ENCODE data around the gene KLHL30.
"Not testable (repeated sequence)": the region's sequence is repeated elsewhere in the genome, so short reads cannot be mapped to it uniquely, and the experiment has no call there.

Gene KLHL30

GRCh38 chr2:238169048-238169707 lies 30.7 kb downstream of the KLHL30 start:
- Mint-ChIP-seq H3K4me3 (no peak overlapping the region), H3K9me3 (no peaks in the 10 kb centered on the region), H3K27ac (no peak overlapping the region), H3K36me3 (peaks cover 36% of the 10 kb centered on the region), H3K27me3 (peaks cover 21% of the 10 kb centered on the region), H3K4me1 (peaks cover 5% of the 10 kb centered on the region)
- no peak for DNase-seq
- CTCF ChIA-PET: no interaction called here

- H3K36me3 Mint-ChIP-seq: peaks cover 36% of the 10 kb centered on the region
- peak overlapping the region; percentile 30 for H3K27ac Mint-ChIP-seq
- H3K9me3 Mint-ChIP-seq: no peaks in the 10 kb centered on the region
- DNase-seq: no peak
- peaks cover 5% of the 10 kb centered on the region for H3K4me1 Mint-ChIP-seq
- CTCF ChIA-PET: no interaction called here
- H3K27me3 Mint-ChIP-seq: peaks cover 15% of the 10 kb centered on the region
- H3K4me3 Mint-ChIP-seq: no peak overlapping the region
Measured at GRCh38 chr2:238169708-238170251, 31.3 kb downstream of the KLHL30 start.

GRCh38 chr2:238170386-238171071 lies 32.1 kb downstream of the KLHL30 start:
- Mint-ChIP-seq H3K9me3 (no peaks in the 10 kb centered on the region), H3K27ac (peak overlapping the region; percentile 28), H3K4me3 (no peak overlapping the region), H3K36me3 (peaks cover 37% of the 10 kb centered on the region), H3K27me3 (peaks cover 7% of the 10 kb centered on the region), H3K4me1 (no peaks in the 10 kb centered on the region)
- CTCF ChIA-PET: no interaction called here
- DNase-seq: no peak

GRCh38 chr2:238171072-238171431 lies 32.6 kb downstream of the KLHL30 start:
- H3K27ac Mint-ChIP-seq, H3K4me3 Mint-ChIP-seq, CTCF ChIA-PET, H3K27me3 Mint-ChIP-seq, H3K4me1 Mint-ChIP-seq, H3K9me3 Mint-ChIP-seq, DNase-seq: not testable (repeated sequence)
- H3K36me3 Mint-ChIP-seq: peaks cover 40% of the 10 kb centered on the region

- H3K4me3 Mint-ChIP-seq: no peak overlapping the region
- H3K27ac Mint-ChIP-seq: no peak overlapping the region
- no peaks in the 10 kb centered on the region for H3K4me1 Mint-ChIP-seq
- no peaks in the 10 kb centered on the region for H3K9me3 Mint-ChIP-seq
- DNase-seq: no peak
- H3K36me3 Mint-ChIP-seq: peaks cover 45% of the 10 kb centered on the region
- CTCF ChIA-PET: interaction anchor here (0.6 kb wide), 1 partner anchor 314 kb away, joined by 3 read pairs; no protein-coding TSS in a partner anchor
- no peaks in the 10 kb centered on the region for H3K27me3 Mint-ChIP-seq
Measured at GRCh38 chr2:238171575-238172187, 33.2 kb downstream of the KLHL30 start.

- no peaks in the 10 kb centered on the region for H3K4me1 Mint-ChIP-seq
- CTCF ChIA-PET: no interaction called here
- no peaks in the 10 kb centered on the region for H3K27me3 Mint-ChIP-seq
- no peak for DNase-seq
- peak overlapping the region; percentile 45 for H3K27ac Mint-ChIP-seq
- no peaks in the 10 kb centered on the region for H3K9me3 Mint-ChIP-seq
- H3K4me3 Mint-ChIP-seq: no peak overlapping the region
- H3K36me3 Mint-ChIP-seq: peaks cover 51% of the 10 kb centered on the region
Measured at GRCh38 chr2:238172439-238172838, 34.0 kb downstream of the KLHL30 start.

GRCh38 chr2:238173692-238174091 lies 35.2 kb downstream of the KLHL30 start:
- no peak overlapping the region for H3K4me3 Mint-ChIP-seq
- H3K9me3 Mint-ChIP-seq: no peaks in the 10 kb centered on the region
- CTCF ChIA-PET: interaction anchor here (0.8 kb wide), 1 partner anchor 315 kb away, joined by 3 read pairs; no protein-coding TSS in a partner anchor
- DNase-seq: no peak
- H3K4me1 Mint-ChIP-seq: no peaks in the 10 kb centered on the region
- no peak overlapping the region for H3K27ac Mint-ChIP-seq
- H3K27me3 Mint-ChIP-seq: no peaks in the 10 kb centered on the region
- peaks cover 57% of the 10 kb centered on the region for H3K36me3 Mint-ChIP-seq

- H3K36me3 Mint-ChIP-seq: peaks cover 58% of the 10 kb centered on the region
- CTCF ChIA-PET: interaction anchor here (0.6 kb wide), 1 partner anchor 318 kb away, joined by 4 read pairs; no protein-coding TSS in a partner anchor
- no peaks in the 10 kb centered on the region for H3K27me3 Mint-ChIP-seq
- no peak for DNase-seq
- H3K27ac Mint-ChIP-seq: no peak overlapping the region
- no peaks in the 10 kb centered on the region for H3K9me3 Mint-ChIP-seq
- H3K4me3 Mint-ChIP-seq: no peak overlapping the region
- no peaks in the 10 kb centered on the region for H3K4me1 Mint-ChIP-seq
Measured at GRCh38 chr2:238174291-238174690, 35.8 kb downstream of the KLHL30 start.

- Mint-ChIP-seq H3K4me1 (no peaks in the 10 kb centered on the region), H3K9me3 (no peaks in the 10 kb centered on the region), H3K27me3 (no peaks in the 10 kb centered on the region), H3K4me3 (no peak overlapping the region), H3K36me3 (peaks cover 60% of the 10 kb centered on the region), H3K27ac (no peak overlapping the region)
- no peak for DNase-seq
- CTCF ChIA-PET: interaction anchor here (0.6 kb wide), 1 partner anchor 318 kb away, joined by 4 read pairs; no protein-coding TSS in a partner anchor
Measured at GRCh38 chr2:238174701-238175100, 36.2 kb downstream of the KLHL30 start.

GRCh38 chr2:238176613-238177012 lies 38.1 kb downstream of the KLHL30 start:
- H3K27ac Mint-ChIP-seq: no peak overlapping the region
- DNase-seq: no peak
- no peak overlapping the region for H3K4me3 Mint-ChIP-seq
- no peaks in the 10 kb centered on the region for H3K9me3 Mint-ChIP-seq
- CTCF ChIA-PET: interaction anchor here (1.1 to 2.2 kb wide), 2 partner anchors 87 to 709 kb away, joined by 3 to 6 read pairs; no protein-coding TSS in a partner anchor
- H3K27me3 Mint-ChIP-seq: no peaks in the 10 kb centered on the region
- H3K4me1 Mint-ChIP-seq: no peaks in the 10 kb centered on the region
- peaks cover 63% of the 10 kb centered on the region for H3K36me3 Mint-ChIP-seq

GRCh38 chr2:238180554-238180953 lies 42.1 kb downstream of the KLHL30 start:
- no peak for DNase-seq
- Mint-ChIP-seq H3K27ac (no peak overlapping the region), H3K27me3 (no peaks in the 10 kb centered on the region), H3K4me1 (peaks cover 5% of the 10 kb centered on the region), H3K36me3 (peaks cover 65% of the 10 kb centered on the region), H3K4me3 (no peak overlapping the region), H3K9me3 (no peaks in the 10 kb centered on the region)
- CTCF ChIA-PET: interaction anchor here (1.1 kb wide), 1 partner anchor 83 kb away, joined by 3 read pairs; no protein-coding TSS in a partner anchor

GRCh38 chr2:238182362-238182761 lies 43.9 kb downstream of the KLHL30 start:
- CTCF ChIA-PET: no interaction called here
- no peak for DNase-seq

GRCh38 chr2:238183821-238184220 lies 45.4 kb downstream of the KLHL30 start:
- Mint-ChIP-seq H3K4me1 (peaks cover 5% of the 10 kb centered on the region), H3K36me3 (peaks cover 65% of the 10 kb centered on the region), H3K27me3 (no peaks in the 10 kb centered on the region), H3K4me3 (no peak overlapping the region), H3K27ac (no peak overlapping the region), H3K9me3 (no peaks in the 10 kb centered on the region)
- DNase-seq: no peak
- CTCF ChIA-PET: no interaction called here

More at GRCh38 chr2:238182362-238182761, 43.9 kb downstream of the KLHL30 start:
- Mint-ChIP-seq H3K4me3 (no peak overlapping the region), H3K36me3 (peaks cover 61% of the 10 kb centered on the region), H3K9me3 (no peaks in the 10 kb centered on the region), H3K27me3 (no peaks in the 10 kb centered on the region), H3K4me1 (peaks cover 5% of the 10 kb centered on the region), H3K27ac (no peak overlapping the region)

Measured in activated naive CD4-positive, alpha-beta T cell treated with anti-CD3 and anti-CD28 coated beads, Interleukin-2, amount 10 ng/mL, durations not matched to agents 7 days and 5 days (primary cell).